Measurements from ENCODE around the gene LFNG.
A peak's percentile ranks its signal among the peaks of the same experiment; 100 is the strongest.

Gene LFNG

DNA sequence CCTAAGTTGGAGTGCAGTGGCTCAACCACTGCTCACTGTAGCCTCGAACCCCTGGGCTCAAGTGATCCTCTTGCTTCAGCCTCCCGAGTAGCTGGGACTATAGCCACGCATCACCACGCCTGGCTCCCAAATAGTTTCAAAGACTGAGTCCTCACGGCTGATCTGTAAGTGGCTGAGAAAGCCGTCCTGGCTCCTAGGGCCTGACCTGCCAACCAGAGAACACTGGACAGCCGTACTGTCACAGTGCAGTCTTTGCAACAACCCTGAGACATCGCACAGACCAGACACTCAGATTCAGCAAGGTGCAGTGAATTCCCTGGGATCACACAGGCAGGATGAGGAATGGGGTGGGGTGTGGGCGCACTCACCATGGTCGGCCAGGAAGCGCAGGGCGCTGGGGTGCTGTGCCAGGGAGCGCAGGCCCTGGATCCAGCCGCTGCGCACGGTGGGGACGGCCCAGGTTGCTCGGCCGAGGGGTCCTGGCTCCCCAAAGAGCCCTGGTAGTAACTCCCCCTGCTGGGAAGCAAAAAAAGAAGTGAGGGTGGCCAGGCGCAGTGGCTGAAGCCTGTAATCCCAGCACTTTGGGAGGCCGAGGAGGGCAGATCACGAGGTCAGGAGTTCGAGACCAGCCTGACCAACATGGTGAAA, 25.1 kb downstream of the LFNG start:
- Histone ChIP-seq H3K9me3 (no peaks in the 10 kb centered on the region), H3K9ac (no peak overlapping the region), H3K27me3 (no peaks in the 10 kb centered on the region), H3K4me3 (no peak overlapping the region), H3K27ac (peak overlapping the region; percentile 30; the same call in 1 of the 2 replicates), H3K4me1 (peaks cover 15% of the 10 kb centered on the region), H3K4me2 (peak overlapping the region; percentile 43), H4K20me1 (peaks cover 42% of the 10 kb centered on the region), H3K36me3 (peaks cover 98% of the 10 kb centered on the region)
- TF ChIP-seq Cebpa-rat (IDR thresholded peaks at IDR 0.05), result no peak

DNA sequence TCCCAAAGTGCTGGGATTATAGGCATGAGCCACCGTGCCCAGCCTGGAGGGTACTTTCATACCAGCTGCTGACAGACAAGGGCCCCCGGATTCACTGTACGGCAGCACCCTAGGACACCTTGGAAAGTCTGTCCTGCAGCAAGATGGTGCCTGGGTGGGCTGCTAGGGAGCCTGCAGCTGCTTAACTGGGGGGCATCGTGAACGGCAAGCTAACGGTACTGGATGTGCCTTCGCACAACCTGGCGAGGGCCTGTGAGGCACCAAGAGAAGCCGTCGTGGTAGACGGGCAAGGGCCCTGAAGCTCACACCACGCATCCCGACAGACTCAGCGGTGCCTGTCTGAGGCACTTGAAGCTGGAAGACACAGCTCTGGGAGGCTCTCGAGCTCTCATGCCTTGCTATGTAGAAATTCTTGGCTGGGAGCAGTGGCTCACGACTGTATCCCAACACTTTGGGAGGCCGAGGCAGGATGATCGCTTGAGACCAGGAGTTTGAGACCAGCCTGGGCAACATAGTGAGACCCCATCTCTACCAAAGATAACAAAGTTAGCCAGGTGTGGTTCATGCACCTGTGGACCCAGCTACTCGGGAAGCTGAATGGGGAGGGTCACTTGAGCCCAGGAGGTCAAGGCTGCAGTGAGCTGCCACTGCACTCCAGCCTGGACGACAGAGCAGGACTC, 26.3 kb downstream of the LFNG start:
- Histone ChIP-seq H3K27me3 (no peaks in the 10 kb centered on the region), H3K9ac (no peak overlapping the region), H3K9me3 (no peaks in the 10 kb centered on the region), H3K4me2 (no peak overlapping the region), H3K4me3 (no peak overlapping the region), H3K27ac (no peak overlapping the region), H4K20me1 (peaks cover 45% of the 10 kb centered on the region), H3K4me1 (peaks cover 19% of the 10 kb centered on the region), H3K36me3 (peaks cover 99% of the 10 kb centered on the region)
- no peak for TF ChIP-seq Cebpa-rat (IDR thresholded peaks at IDR 0.05)

DNA sequence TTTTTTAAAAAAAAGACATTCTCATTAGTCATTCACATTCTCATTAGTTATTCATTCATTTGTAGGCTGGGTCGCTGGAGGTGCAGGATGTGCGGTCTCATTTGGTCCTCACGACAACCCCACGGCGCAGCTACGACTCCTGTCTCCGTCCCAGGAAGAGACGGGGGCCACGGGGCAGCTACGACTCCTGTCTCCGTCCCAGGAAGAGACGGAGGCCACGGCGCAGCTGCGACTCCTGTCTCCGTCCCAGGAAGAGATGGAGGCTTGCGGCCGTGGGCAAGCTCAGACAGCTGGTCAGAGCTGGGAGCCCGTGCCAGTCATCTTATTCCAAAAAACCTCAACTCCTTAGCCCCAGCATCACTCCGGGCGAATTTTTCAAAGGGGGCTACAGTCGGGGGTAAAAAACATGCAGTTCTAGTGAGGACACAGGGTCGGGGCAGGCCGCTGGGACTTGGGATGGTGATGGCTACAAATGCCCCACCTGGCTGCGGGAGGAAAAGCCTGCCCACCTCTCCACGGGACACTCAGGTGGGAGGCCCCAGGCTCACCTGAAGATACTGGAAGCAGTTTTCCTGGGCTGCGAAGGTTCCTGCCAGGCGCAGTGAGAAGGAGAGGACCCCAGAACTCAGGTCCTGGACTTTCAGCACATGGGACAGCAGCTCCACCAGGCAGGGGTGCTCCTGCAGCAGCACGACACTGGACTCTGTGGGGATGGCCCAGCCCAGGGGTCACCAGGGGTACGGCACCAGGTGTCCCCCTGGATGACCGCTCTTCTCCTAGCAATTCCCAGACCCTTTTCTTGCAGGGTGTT, 27.4 kb downstream of the LFNG start:
- TF ChIP-seq Cebpa-rat (IDR thresholded peaks at IDR 0.05), result no peak
- H3K4me2 ChIP-seq, result no peak overlapping the region
- H3K4me3 ChIP-seq, result no peak overlapping the region
- H3K27ac ChIP-seq, result no peak overlapping the region
- H4K20me1 ChIP-seq, result peaks cover 46% of the 10 kb centered on the region
- H3K27me3 ChIP-seq, result no peaks in the 10 kb centered on the region
- H3K9ac ChIP-seq, result no peak overlapping the region
- H3K9me3 ChIP-seq, result no peaks in the 10 kb centered on the region
- peaks cover 96% of the 10 kb centered on the region for H3K36me3 ChIP-seq
- peaks cover 25% of the 10 kb centered on the region for H3K4me1 ChIP-seq

DNA sequence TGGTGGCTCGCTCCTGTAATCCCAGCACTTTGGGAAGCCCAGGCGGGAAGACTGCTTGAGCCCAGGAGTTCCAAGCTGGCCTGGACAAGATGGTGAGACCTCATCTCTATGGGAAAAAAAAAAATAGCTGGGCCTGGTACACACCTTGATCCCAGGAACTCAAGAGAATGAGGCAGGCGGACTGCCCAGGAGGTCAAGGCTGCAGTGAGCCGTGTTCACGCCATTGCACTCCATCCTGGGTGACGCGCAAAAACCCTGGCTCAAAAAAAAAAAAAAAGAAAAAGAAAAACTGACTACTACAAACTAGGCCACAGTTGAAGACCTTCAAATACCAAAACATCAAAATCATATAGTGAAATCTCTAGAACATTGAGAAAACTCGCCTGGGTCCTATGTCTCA, 31.8 kb downstream of the LFNG start:
- Histone ChIP-seq H4K20me1 (peaks cover 38% of the 10 kb centered on the region), H3K9me3 (no peaks in the 10 kb centered on the region), H3K27ac (no peak overlapping the region), H3K4me3 (no peak overlapping the region), H3K4me1 (peaks cover 44% of the 10 kb centered on the region), H3K9ac (no peak overlapping the region), H3K27me3 (no peaks in the 10 kb centered on the region), H3K36me3 (peaks cover 71% of the 10 kb centered on the region), H3K4me2 (no peak overlapping the region)
- no peak for TF ChIP-seq Cebpa-rat (IDR thresholded peaks at IDR 0.05)

DNA sequence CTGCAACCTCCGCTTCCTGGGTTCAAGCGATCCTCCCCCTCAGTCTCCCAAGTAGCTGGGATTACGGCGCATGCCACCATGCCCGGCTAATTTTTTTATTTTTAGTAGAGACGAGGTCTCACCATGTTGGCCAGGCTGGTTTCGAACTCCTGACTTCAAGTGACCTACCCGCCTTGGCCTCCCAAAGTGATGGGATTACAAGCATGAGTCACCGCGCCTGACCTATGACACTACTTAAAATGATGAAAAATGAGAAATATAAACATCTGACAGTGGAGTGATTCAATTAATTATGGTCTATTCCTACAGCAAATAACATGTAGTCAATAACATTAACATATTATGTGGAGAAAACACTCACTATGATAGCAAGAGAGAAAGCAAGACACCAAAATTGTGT, 33.5 kb downstream of the LFNG start:
- Histone ChIP-seq H3K9me3 (no peaks in the 10 kb centered on the region), H3K27ac (no peak overlapping the region), H3K4me1 (peaks cover 61% of the 10 kb centered on the region), H3K36me3 (peaks cover 54% of the 10 kb centered on the region), H3K27me3 (no peaks in the 10 kb centered on the region), H3K9ac (no peak overlapping the region), H3K4me2 (peak overlapping the region; percentile 100), H4K20me1 (peaks cover 29% of the 10 kb centered on the region), H3K4me3 (no peak overlapping the region)
- TF ChIP-seq Cebpa-rat (IDR thresholded peaks at IDR 0.05), result no peak

DNA sequence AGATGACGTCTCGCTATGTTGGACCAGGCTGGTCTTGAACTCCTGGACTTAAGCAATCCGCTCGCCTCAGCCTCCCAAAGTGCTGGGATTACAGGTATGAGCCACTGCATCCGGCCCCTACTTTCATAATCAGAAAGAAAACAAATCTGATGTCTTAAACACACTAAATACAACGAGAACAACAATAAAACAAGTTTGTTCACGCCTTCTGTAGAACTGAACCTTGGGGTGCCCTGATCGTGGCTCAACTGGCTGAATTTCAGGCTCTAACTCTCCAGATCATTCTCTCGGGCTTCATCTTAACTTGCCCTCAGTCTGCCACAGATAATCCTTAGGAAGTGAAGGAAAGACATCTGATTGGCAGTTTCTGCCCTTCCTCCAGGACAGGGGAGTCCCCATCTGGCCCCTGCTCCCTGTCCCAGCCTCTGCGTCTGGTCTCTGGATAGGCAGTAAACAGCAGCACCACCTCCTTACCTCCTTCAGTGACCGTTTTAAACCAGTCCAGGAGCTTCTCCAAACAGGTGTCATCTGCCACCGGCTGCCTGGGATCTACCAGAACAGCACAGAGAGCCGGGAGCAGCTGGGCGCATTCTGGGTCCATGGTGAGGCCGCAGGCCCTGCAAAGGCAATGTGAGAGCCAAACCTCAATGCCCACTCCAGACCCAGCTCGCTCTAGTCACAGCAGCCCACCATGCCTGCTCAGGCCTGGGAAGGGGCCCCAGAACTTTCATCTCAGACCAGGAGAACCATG, 34.4 kb downstream of the LFNG start:
- Histone ChIP-seq H3K4me1 (peaks cover 67% of the 10 kb centered on the region), H4K20me1 (peaks cover 28% of the 10 kb centered on the region), H3K4me2 (peak overlapping the region; percentile 100), H3K27ac (peak overlapping the region; percentile 100), H3K36me3 (peaks cover 45% of the 10 kb centered on the region), H3K9ac (peak overlapping the region; percentile 100), H3K27me3 (no peaks in the 10 kb centered on the region), H3K4me3 (peak overlapping the region; percentile 74), H3K9me3 (no peaks in the 10 kb centered on the region)
- TF ChIP-seq Cebpa-rat (IDR thresholded peaks at IDR 0.05), result no peak

DNA sequence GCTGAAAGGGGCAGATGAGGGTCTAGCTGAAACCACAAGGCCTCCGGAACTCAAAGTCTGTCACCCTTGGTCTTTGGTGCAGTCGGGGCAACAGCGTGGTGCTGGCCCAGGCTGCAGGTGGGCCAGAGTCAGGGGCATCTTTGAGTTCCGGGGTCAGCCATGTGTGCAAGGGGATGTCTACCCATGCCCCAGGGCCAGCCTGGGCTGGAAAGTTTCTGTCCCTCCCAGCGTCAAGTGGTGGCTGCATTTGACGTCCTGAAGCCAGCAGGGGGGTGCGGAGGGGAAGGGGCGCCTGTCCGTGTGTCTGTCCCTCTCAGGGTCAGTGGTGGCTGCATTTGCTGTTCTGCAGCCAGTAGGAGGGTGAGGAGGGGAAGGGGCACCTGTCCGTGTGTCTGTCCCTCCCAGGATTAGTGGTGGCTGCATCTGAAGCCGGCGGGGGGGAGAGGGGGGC, 35.1 kb downstream of the LFNG start:
- Histone ChIP-seq H3K27ac (peak overlapping the region; percentile 100), H3K4me2 (peak overlapping the region; percentile 100), H4K20me1 (peaks cover 21% of the 10 kb centered on the region), H3K4me1 (peaks cover 73% of the 10 kb centered on the region), H3K27me3 (no peaks in the 10 kb centered on the region), H3K9me3 (no peaks in the 10 kb centered on the region), H3K9ac (peak overlapping the region; percentile 100), H3K36me3 (peaks cover 38% of the 10 kb centered on the region), H3K4me3 (peak overlapping the region; percentile 74)
- no peak for TF ChIP-seq Cebpa-rat (IDR thresholded peaks at IDR 0.05)

DNA sequence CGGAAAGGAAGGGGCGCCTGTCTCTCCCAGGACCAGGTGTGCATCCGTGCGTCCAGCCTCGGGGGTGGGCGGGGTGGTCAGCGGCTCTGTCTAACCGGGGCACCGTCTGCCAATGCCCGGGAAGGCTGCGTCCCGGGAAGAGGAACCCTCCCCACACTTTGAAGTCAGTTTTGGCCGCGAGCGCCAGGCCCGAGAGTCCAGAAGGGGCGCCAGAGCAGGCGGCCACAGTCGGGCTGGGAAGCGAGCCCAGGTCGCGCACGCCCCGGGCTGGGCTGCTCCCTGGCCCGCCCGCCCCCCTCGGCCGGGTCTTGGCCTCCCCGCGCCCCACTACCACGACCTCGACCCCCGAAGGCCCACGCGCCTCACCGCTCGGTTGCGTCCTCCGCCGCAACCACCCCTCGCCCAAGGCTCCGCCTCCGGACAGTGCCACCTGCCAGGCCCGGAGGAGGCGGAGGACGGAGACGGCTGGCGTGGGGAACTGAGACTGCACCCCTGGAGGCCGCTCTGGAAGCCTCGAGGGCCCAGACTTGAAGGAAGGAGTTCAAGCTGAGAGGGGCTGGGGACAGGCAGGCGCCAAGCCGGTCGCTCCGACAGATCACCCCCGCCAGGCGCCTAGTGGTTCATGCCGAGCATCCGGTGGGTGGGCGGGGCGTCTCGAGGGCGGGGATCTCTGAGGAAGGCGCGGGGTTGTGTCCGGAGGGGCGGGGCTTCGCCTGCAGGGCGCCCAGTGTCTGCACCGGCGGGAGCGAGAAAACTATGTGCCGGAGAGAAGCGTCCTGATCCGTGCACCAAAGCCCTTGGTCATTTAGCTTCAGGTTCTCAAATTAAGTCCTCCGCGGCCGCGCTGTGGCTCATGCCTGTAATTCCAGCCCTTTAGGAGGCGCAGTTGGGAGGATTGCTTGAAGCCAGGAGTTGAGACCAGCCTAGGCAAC, 35.8 kb downstream of the LFNG start, which contains the start of gene BRAT1:
TSS of gene BRAT1 (minus strand) at position 404 of the 932 bp plus-strand sequence. CDS start 1,093 bp downstream, outside the sequence.
- Histone ChIP-seq H3K4me1 (peaks cover 80% of the 10 kb centered on the region), H3K27me3 (no peaks in the 10 kb centered on the region), H3K9ac (peak within 1 kb of the TSS; percentile 100), H3K36me3 (peaks cover 31% of the 10 kb centered on the region), H3K4me3 (peak within 1 kb of the TSS; percentile 74), H3K4me2 (peak within 1 kb of the TSS; percentile 100), H4K20me1 (peaks cover 16% of the 10 kb centered on the region; the same call in 1 of the 2 replicates), H3K9me3 (no peaks in the 10 kb centered on the region), H3K27ac (peak within 1 kb of the TSS; percentile 100)
- TF ChIP-seq Cebpa-rat (IDR thresholded peaks at IDR 0.05), result no peak

Data from BLaER1 (cell line).